Heart left ventricle (tissue), 13 donors: ENCODE measurements around the gene KRTAP10-1.
"Not testable (repeated sequence)": the region's sequence is repeated elsewhere in the genome, so short reads cannot be mapped to it uniquely, and the experiment has no call there.

Source experiments
- POLR2A ChIP-seq, 2 donors: fragments of 450-650 bp; IDR thresholded peaks; one replicate each; pipeline ENCODE4 v1.6.1; 2017; ENCODE audit warnings: antibody characterized with exemption in 2 of 2, mild to moderate bottlenecking in 2 of 2, moderate library complexity in 2 of 2
- TF ChIP-seq, protein P1 (sequence below), 12 donors: fragments of 200-600 bp; sonication (generic) in 4 of 12; IDR thresholded peaks; one replicate each; pipeline versions ENCODE4 v1.5.0 to v1.8.0; 2018 to 2022; ENCODE audit warnings: antibody characterized with exemption in 12 of 12, mild to moderate bottlenecking in 5 of 12
- donor health status: ischemic (EF 13 %, LVEDD 7.1; RV severe dilation, severe dysfunction).
- donor health status: DM: no; HTN: yes; CAD: no.
- donor health status: DM: no; HTN: no; CAD: no.
- donor health status: ischemic (EF 25% LVEDD 6.9; RV normal size, moderate dysfunction).
- donor health status: ischemic (EF 25% LVEDD 5.7; RV mildly dilated, moderate dysfunction).
- donor health status: ischemic (EF 35%, LVEDD 5.7; RV mildly dilated, moderate dysfunction).
- donor health status: nonischemic (EF 11% LVEDD 7.7; RV severe dilation, severe dysfunction).
- donor health status: DM: yes; HTN: yes; CAD: no.
- donor health status: PGD.
- donor health status: ischemic (EF 29% LVEDD 5.4; RV normal size, mild dysfunction).
- donor health status: nonischemic (EF 23%, LVEDD 6.1; RV moderate dilation, normal function).

DNA sequence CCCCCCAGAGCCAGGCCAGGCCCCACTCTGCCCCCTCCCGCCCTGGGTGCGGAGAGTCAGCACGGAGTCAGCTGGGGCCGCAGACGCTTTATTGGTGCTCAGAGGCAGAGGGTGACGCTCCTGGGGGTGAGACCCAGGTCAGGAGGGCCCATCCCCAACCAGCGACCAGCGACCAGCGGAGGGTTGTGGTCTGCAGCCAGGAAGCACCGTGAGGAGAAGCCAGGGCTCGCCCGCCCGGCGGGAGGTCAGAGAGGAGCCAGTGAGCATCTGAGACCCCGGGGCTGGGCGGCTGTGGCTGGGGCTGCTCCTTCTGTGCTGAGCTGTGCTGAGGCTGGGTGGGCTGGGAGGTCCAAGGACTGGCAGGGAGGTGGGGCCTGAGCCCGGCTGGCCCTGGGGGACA, 10.3 kb upstream of the KRTAP10-1 start:
- TF ChIP-seq, protein P1, sequence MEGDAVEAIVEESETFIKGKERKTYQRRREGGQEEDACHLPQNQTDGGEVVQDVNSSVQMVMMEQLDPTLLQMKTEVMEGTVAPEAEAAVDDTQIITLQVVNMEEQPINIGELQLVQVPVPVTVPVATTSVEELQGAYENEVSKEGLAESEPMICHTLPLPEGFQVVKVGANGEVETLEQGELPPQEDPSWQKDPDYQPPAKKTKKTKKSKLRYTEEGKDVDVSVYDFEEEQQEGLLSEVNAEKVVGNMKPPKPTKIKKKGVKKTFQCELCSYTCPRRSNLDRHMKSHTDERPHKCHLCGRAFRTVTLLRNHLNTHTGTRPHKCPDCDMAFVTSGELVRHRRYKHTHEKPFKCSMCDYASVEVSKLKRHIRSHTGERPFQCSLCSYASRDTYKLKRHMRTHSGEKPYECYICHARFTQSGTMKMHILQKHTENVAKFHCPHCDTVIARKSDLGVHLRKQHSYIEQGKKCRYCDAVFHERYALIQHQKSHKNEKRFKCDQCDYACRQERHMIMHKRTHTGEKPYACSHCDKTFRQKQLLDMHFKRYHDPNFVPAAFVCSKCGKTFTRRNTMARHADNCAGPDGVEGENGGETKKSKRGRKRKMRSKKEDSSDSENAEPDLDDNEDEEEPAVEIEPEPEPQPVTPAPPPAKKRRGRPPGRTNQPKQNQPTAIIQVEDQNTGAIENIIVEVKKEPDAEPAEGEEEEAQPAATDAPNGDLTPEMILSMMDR (IDR thresholded peaks at IDR 0.05) = not testable (repeated sequence)
- not testable (repeated sequence) for TF ChIP-seq POLR2A (IDR thresholded peaks at IDR 0.05)
